SU-DHL-6 (cell line): Measurements from ENCODE around the gene PPP1R7.

Experiments
- EZH2phosphoT487 ChIP-seq: fragments of 200-600 bp; sonication (generic), shearing (Covaris generic); conservative IDR thresholded peaks from 2 replicates; pipeline ENCODE4 v1.6.1; 2018; ENCODE audit warnings: mild to moderate bottlenecking, antibody characterized with exemption, low read length, moderate library complexity, mixed read lengths
- TF ChIP-seq, protein P1 (sequence below): fragments of 200-600 bp; sonication (generic); IDR thresholded peaks from one replicate; pipeline ENCODE4 v1.5.1; 2017; ENCODE audit warnings: antibody characterized with exemption, mild to moderate bottlenecking, low read length, moderate library complexity; ENCODE audit not compliant: insufficient read depth, poor library complexity, severe bottlenecking

DNA sequence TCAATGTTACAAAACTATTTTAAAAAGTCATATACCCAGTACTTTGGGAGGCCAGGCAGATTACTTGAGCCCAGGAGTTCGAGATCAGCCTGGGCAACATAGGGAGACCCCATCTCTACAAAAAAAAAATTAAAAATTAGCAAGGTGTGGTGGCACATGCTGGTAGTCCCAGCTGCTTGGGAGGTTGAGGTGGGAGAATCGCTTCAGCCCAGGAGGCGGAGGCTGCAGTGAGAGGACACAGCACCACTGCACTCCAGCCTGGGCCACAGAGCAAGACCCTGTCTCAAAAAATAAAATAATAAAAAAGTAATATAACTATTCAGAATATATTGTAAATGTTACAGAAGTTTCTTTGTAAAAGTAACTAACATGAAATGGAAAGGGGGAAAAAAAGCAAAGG is 2.9 kb upstream of the PPP1R7 start:
- TF ChIP-seq, protein P1, sequence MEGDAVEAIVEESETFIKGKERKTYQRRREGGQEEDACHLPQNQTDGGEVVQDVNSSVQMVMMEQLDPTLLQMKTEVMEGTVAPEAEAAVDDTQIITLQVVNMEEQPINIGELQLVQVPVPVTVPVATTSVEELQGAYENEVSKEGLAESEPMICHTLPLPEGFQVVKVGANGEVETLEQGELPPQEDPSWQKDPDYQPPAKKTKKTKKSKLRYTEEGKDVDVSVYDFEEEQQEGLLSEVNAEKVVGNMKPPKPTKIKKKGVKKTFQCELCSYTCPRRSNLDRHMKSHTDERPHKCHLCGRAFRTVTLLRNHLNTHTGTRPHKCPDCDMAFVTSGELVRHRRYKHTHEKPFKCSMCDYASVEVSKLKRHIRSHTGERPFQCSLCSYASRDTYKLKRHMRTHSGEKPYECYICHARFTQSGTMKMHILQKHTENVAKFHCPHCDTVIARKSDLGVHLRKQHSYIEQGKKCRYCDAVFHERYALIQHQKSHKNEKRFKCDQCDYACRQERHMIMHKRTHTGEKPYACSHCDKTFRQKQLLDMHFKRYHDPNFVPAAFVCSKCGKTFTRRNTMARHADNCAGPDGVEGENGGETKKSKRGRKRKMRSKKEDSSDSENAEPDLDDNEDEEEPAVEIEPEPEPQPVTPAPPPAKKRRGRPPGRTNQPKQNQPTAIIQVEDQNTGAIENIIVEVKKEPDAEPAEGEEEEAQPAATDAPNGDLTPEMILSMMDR: no peak
- TF ChIP-seq EZH2phosphoT487: no peak
